Ishikawa (cell line): Measurements from ENCODE around the gene PRKCB.

ENCODE experiments used
- CEBPB ChIP-seq: IDR thresholded peaks from 2 replicates; pipeline ENCODE4 v1.6.1; 2012
- CREB1 ChIP-seq: IDR thresholded peaks from 2 replicates; pipeline ENCODE4 v1.6.1; 2012; ENCODE audit warnings: low read depth
- EGR1 ChIP-seq: IDR thresholded peaks from 2 replicates; pipeline ENCODE4 v1.6.1; 2012
- EP300 ChIP-seq: IDR thresholded peaks from 2 replicates; pipeline ENCODE4 v1.6.1; 2012; ENCODE audit warnings: borderline replicate concordance
- FOXM1 ChIP-seq: IDR thresholded peaks from 2 replicates; pipeline ENCODE4 v1.6.1; 2012; ENCODE audit warnings: low read depth, borderline replicate concordance
- MAX ChIP-seq: IDR thresholded peaks from 2 replicates; pipeline ENCODE4 v1.6.1; 2012
- NFIC ChIP-seq: IDR thresholded peaks from 2 replicates; pipeline ENCODE4 v1.6.1; 2012
- RAD21 ChIP-seq: IDR thresholded peaks from 2 replicates; pipeline ENCODE4 v1.6.1; 2012; ENCODE audit warnings: low read depth
- REST ChIP-seq: IDR thresholded peaks from 2 replicates; pipeline ENCODE4 v1.6.1; 2012; ENCODE audit warnings: low read depth, mild to moderate bottlenecking
- TAF1 ChIP-seq: IDR thresholded peaks from 2 replicates; pipeline ENCODE4 v1.6.1; 2012; ENCODE audit warnings: low read depth, mild to moderate bottlenecking
- TCF12 ChIP-seq: IDR thresholded peaks from 2 replicates; pipeline ENCODE4 v1.6.1; 2012; ENCODE audit warnings: low read depth
- TEAD4 ChIP-seq: IDR thresholded peaks from 2 replicates; pipeline ENCODE4 v1.6.1; 2012
- USF1 ChIP-seq: IDR thresholded peaks from 2 replicates; pipeline ENCODE4 v1.6.1; 2012
- YY1 ChIP-seq: IDR thresholded peaks from 2 replicates; pipeline ENCODE4 v1.6.1; 2012; ENCODE audit warnings: low read depth
- ZBTB7A ChIP-seq: IDR thresholded peaks from 2 replicates; pipeline ENCODE4 v1.6.1; 2012; ENCODE audit warnings: low read depth

The PRKCB gene

GRCh38 chr16:23976524-23976923 lies 140.7 kb downstream of the PRKCB start:
- no peak for TF ChIP-seq CREB1

- no peak for TF ChIP-seq CEBPB
- TF ChIP-seq REST: no peak
- TF ChIP-seq EGR1: no peak
- no peak for TF ChIP-seq FOXM1
- no peak for TF ChIP-seq ZBTB7A
These were observed 143.7 kb downstream of the PRKCB start for GRCh38 chr16:23979441-23979840.

- no peak for TF ChIP-seq EGR1
These were observed 144.2 kb downstream of the PRKCB start for GRCh38 chr16:23979982-23980381.

- TF ChIP-seq TCF12 (no peak), CREB1 (no peak), TAF1 (no peak), YY1 (no peak), EP300 (no peak), ZBTB7A (no peak), FOXM1 (no peak), TEAD4 (no peak), NFIC (no peak), RAD21 (no peak), EGR1 (no peak), USF1 (no peak), REST (no peak), CEBPB (no peak), MAX (no peak)
These were observed 145.9 kb downstream of the PRKCB start for GRCh38 chr16:23981429-23982399.

- no peak for TF ChIP-seq TEAD4
- TF ChIP-seq MAX: no peak
These were observed 150.7 kb downstream of the PRKCB start for GRCh38 chr16:23986455-23986854.

- TF ChIP-seq RAD21: no peak
- no peak for TF ChIP-seq YY1
- no peak for TF ChIP-seq EP300
- TF ChIP-seq TAF1: no peak
- TF ChIP-seq USF1: no peak
- no peak for TF ChIP-seq CREB1
- no peak for TF ChIP-seq CEBPB
- TF ChIP-seq ZBTB7A: no peak
These were observed 151.7 kb downstream of the PRKCB start for GRCh38 chr16:23987443-23987842.

GRCh38 chr16:23990507-23990906 lies 154.7 kb downstream of the PRKCB start:
- TF ChIP-seq NFIC (no peak), FOXM1 (no peak), EP300 (no peak), YY1 (no peak), REST (no peak), ZBTB7A (no peak), RAD21 (no peak), CEBPB (no peak), TCF12 (no peak), EGR1 (no peak), CREB1 (no peak), USF1 (no peak), TAF1 (no peak), MAX (no peak), TEAD4 (no peak)
